ENCODE data around the gene CENPP.

GRCh38 chr9:92664394-92665152, 338.8 kb downstream of the CENPP start:
- TF ChIP-seq CTCF (conservative IDR thresholded peaks at IDR 0.05 in 1 of 2, IDR thresholded peaks at IDR 0.05 in 1 of 2; ENCODE audit: extremely low read depth in 1 of 2, insufficient read depth in 1 of 2, low read depth in 1 of 2, low read length in 2 of 2) (no peak), EZH2 (IDR thresholded peaks at IDR 0.05; ENCODE audit: borderline replicate concordance, low read length) (no peak)
